ENCODE data around the gene IGLL1. TPM values are rescaled to one million over a fixed set of nuclear protein-coding genes. Genes with fewer than 3 reads are reported as not detected.

IGLL1 gene
- polyA plus RNA-seq, 1 donor (not counting 4 experiments of a cell fraction or from before 2014, with no cell fraction given), result not detected

DNA sequence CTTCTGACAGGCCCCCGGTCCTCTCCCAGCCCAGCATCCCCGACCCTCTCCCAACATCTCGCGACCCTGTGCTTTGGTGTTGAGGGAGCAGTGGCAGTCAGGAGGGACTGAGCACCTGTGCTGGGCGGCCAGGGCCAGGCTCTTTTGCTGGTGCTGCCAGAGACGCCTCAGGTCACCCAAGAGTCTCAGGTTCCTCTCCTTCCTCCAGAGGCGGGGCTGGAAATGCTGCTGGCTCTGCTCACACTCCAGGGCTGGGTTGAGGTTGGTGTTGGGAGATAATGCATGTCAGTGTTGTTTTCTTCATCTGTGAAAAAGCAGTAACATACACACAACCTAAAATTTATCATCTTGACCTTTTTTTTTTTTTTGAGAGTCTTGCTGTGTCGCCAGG lies 1.2 kb upstream of the IGLL1 start:
- Histone ChIP-seq H3K27me3 (ENCODE audit: control insufficient read depth, extremely low read depth, insufficient read depth, low read length) (peaks cover 4% of the 10 kb centered on the region), H3K9me1 (ENCODE audit: control insufficient read depth, extremely low read depth, insufficient read depth, low read length) (no peaks in the 10 kb centered on the region), H3K4me1 (ENCODE audit: control insufficient read depth, extremely low read depth, insufficient read depth, low read length) (no peaks in the 10 kb centered on the region), H3K9me3 (ENCODE audit: control insufficient read depth, low read depth, low read length) (no peaks in the 10 kb centered on the region), H3K27ac (ENCODE audit: control insufficient read depth, insufficient read depth, low read length) (no peak overlapping the region), H2AFZ (ENCODE audit: control insufficient read depth, low read length) (no peak overlapping the region), H3K4me3 (ENCODE audit: control insufficient read depth in 2 of 3, extremely low read depth in 1 of 3, insufficient read depth in 2 of 3, low read depth in 1 of 3, low read length in 3 of 3) (no peak overlapping the region), H3K79me2 (ENCODE audit: control insufficient read depth, insufficient read depth, low read length) (no peaks in the 10 kb centered on the region), H3K9ac (ENCODE audit: control insufficient read depth, extremely low read depth, insufficient read depth, low read length) (no peak overlapping the region), H3K36me3 (ENCODE audit: control insufficient read depth in 2 of 2, extremely low read depth in 1 of 2, insufficient read depth in 2 of 2, low read length in 2 of 2) (no peaks in the 10 kb centered on the region), H3K4me2 (ENCODE audit: control insufficient read depth, extremely low read depth, insufficient read depth, low read depth, low read length) (no peak overlapping the region), H4K20me1 (ENCODE audit: control insufficient read depth, extremely low read depth, insufficient read depth, low read length) (no peaks in the 10 kb centered on the region)
- TF ChIP-seq EZH2 (IDR thresholded peaks at IDR 0.05; ENCODE audit: low read length), result no peak
- TF ChIP-seq, protein P1, sequence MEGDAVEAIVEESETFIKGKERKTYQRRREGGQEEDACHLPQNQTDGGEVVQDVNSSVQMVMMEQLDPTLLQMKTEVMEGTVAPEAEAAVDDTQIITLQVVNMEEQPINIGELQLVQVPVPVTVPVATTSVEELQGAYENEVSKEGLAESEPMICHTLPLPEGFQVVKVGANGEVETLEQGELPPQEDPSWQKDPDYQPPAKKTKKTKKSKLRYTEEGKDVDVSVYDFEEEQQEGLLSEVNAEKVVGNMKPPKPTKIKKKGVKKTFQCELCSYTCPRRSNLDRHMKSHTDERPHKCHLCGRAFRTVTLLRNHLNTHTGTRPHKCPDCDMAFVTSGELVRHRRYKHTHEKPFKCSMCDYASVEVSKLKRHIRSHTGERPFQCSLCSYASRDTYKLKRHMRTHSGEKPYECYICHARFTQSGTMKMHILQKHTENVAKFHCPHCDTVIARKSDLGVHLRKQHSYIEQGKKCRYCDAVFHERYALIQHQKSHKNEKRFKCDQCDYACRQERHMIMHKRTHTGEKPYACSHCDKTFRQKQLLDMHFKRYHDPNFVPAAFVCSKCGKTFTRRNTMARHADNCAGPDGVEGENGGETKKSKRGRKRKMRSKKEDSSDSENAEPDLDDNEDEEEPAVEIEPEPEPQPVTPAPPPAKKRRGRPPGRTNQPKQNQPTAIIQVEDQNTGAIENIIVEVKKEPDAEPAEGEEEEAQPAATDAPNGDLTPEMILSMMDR (optimal IDR thresholded peaks at IDR 0.05 in 1 of 3, IDR thresholded peaks at IDR 0.05 in 1 of 3, conservative IDR thresholded peaks at IDR 0.05 in 1 of 3; ENCODE audit: extremely low read depth in 1 of 3, insufficient read depth in 2 of 3, low read length in 3 of 3), result no peak
- no peak for DNase-seq (ENCODE audit: low read depth, low spot score)
- dilution Hi-C loops (cut with MboI; ENCODE audit: extremely low pct_ligation_motif_present, low sequenced_read_pairs), result no loop called here
- no peak for FAIRE-seq

DNA sequence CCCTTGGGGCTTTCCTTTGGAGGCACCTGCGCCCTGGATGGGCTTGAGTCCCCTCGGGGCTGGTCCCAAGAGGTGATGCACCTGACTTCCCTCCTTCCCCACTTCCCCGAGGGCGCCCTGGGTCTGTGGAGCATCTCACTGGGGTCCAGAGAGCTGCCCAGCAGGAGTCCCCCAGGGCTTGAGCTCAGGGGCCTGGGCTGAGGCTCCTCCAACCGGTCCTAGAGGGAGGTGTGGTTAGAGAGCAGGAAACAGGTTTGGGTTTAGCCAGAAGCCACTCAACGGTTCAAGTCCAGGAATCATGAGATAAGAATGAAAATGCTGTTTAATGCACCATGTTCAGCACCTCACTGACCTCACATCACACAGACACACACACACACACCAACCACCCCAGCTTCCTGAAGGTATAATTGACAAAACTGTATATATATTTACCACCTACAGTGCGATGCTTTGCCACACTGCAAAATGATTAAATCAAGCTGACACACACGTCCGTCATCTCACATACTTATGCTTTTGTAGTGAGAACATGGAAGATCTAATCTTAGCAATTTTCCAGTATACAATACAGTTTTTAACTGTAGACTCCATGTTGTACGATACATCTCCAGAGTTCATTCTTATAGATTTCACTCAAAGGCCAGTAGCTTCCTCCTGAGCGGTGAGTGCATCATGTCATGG lies 628 bp upstream of the IGLL1 start:
- H3K9ac ChIP-seq (ENCODE audit: control insufficient read depth, extremely low read depth, insufficient read depth, low read length), result no peak overlapping the region
- DNase-seq (ENCODE audit: low read depth, low spot score), result no peak

More for the DNA sequence above, 628 bp upstream of the IGLL1 start:
- no peaks in the 10 kb centered on the region for H3K79me2 ChIP-seq (ENCODE audit: control insufficient read depth, insufficient read depth, low read length)
- no peak overlapping the region for H2AFZ ChIP-seq (ENCODE audit: control insufficient read depth, low read length)
- H3K9me3 ChIP-seq (ENCODE audit: control insufficient read depth, low read depth, low read length), result no peaks in the 10 kb centered on the region
- H3K4me2 ChIP-seq (ENCODE audit: control insufficient read depth, extremely low read depth, insufficient read depth, low read depth, low read length), result no peak overlapping the region
- TF ChIP-seq EZH2 (IDR thresholded peaks at IDR 0.05; ENCODE audit: low read length), result no peak
- TF ChIP-seq, protein P1 (optimal IDR thresholded peaks at IDR 0.05 in 1 of 3, IDR thresholded peaks at IDR 0.05 in 1 of 3, conservative IDR thresholded peaks at IDR 0.05 in 1 of 3; ENCODE audit: extremely low read depth in 1 of 3, insufficient read depth in 2 of 3, low read length in 3 of 3), result no peak
- no peaks in the 10 kb centered on the region for H3K9me1 ChIP-seq (ENCODE audit: control insufficient read depth, extremely low read depth, insufficient read depth, low read length)
- H3K27me3 ChIP-seq (ENCODE audit: control insufficient read depth, extremely low read depth, insufficient read depth, low read length), result peaks cover 4% of the 10 kb centered on the region
- H4K20me1 ChIP-seq (ENCODE audit: control insufficient read depth, extremely low read depth, insufficient read depth, low read length), result no peaks in the 10 kb centered on the region
- no peak overlapping the region for H3K4me3 ChIP-seq (ENCODE audit: control insufficient read depth in 2 of 3, extremely low read depth in 1 of 3, insufficient read depth in 2 of 3, low read depth in 1 of 3, low read length in 3 of 3)
- no peak overlapping the region for H3K27ac ChIP-seq (ENCODE audit: control insufficient read depth, insufficient read depth, low read length)
- dilution Hi-C loops (cut with MboI; ENCODE audit: extremely low pct_ligation_motif_present, low sequenced_read_pairs), result no loop called here
- no peak for FAIRE-seq
- no peaks in the 10 kb centered on the region for H3K36me3 ChIP-seq (ENCODE audit: control insufficient read depth in 2 of 2, extremely low read depth in 1 of 2, insufficient read depth in 2 of 2, low read length in 2 of 2)
- no peaks in the 10 kb centered on the region for H3K4me1 ChIP-seq (ENCODE audit: control insufficient read depth, extremely low read depth, insufficient read depth, low read length)
